ENCODE measurements around the gene PHF3.

PHF3 gene, protein sequence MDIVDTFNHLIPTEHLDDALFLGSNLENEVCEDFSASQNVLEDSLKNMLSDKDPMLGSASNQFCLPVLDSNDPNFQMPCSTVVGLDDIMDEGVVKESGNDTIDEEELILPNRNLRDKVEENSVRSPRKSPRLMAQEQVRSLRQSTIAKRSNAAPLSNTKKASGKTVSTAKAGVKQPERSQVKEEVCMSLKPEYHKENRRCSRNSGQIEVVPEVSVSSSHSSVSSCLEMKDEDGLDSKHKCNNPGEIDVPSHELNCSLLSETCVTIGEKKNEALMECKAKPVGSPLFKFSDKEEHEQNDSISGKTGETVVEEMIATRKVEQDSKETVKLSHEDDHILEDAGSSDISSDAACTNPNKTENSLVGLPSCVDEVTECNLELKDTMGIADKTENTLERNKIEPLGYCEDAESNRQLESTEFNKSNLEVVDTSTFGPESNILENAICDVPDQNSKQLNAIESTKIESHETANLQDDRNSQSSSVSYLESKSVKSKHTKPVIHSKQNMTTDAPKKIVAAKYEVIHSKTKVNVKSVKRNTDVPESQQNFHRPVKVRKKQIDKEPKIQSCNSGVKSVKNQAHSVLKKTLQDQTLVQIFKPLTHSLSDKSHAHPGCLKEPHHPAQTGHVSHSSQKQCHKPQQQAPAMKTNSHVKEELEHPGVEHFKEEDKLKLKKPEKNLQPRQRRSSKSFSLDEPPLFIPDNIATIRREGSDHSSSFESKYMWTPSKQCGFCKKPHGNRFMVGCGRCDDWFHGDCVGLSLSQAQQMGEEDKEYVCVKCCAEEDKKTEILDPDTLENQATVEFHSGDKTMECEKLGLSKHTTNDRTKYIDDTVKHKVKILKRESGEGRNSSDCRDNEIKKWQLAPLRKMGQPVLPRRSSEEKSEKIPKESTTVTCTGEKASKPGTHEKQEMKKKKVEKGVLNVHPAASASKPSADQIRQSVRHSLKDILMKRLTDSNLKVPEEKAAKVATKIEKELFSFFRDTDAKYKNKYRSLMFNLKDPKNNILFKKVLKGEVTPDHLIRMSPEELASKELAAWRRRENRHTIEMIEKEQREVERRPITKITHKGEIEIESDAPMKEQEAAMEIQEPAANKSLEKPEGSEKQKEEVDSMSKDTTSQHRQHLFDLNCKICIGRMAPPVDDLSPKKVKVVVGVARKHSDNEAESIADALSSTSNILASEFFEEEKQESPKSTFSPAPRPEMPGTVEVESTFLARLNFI (N-terminal part only)

DNA sequence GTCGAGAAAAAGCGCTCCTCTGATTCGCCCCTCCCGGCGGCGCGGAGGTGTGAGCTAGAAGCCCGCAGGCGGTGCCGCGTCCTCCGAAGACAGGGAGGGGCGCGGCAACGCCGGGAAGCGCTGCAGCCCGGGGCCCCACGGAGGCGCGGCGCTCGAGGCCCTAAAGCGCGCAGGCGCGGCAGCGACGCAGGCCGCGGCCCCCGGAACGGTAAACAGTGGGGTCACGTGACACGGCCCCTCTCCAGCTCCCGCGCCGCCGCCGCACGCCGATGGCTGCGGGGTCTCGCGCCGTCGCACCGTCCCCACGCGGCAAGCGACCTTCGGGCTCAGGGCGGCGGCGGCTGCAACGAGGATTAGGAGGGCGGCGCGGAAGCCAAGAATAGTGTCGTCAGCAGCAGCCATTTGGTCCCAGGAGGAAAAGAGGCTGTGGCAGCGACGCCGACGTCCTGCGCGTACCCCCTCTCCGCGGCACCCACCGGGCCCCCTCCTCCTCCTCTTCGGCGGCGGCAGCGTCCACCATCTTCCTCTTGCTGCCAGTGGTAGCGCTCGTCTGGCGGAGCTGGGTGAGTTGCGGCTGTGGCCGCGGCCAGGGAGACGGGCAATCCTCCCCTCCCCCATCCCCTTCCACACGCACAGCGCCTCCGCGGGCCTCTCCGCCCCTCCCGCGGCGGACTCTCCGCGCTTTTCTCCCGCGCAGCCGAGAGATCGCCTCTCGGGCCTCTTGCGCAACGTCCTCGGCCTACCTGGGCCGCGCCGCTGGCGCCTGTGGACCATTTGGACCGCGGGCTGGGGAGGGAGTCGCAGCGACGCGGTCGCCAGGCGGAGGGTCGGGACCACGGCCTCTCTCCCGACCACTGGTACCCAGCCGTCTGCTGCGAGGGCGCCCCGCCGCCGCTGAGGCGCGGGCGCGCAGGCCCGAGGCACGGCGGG lies at the start of gene PHF3:
Gene PHF3 (plus strand): TSS at position 215 of the 930 bp plus-strand sequence. CDS start 10,750 bp downstream, outside the sequence.
- DNase-seq (ENCODE audit: low read depth) = no peak

DNA sequence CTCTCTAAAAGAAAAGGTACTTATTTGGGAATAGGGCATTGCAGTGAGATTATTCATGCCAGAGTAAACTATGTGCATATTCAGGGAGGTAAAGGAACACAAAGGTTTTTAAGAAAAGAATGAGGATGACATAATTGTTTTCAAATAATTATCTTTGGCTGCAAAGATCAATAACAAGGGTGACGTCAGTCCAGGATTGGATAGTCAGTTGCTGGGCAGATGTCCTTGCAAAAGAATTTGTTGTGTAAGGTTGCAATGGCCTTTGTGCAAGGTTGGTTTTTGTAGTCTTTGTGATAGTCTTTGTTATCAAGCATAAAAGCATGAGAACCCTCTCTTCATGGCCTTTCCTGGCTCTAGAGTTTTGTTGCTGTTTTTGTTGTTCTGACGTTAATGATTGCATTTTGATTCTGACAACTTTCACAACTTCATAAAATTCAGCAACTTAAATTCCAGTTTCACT lies 45.6 kb upstream of the PHF3 start:
- no peak for DNase-seq (ENCODE audit: low read depth)

DNA sequence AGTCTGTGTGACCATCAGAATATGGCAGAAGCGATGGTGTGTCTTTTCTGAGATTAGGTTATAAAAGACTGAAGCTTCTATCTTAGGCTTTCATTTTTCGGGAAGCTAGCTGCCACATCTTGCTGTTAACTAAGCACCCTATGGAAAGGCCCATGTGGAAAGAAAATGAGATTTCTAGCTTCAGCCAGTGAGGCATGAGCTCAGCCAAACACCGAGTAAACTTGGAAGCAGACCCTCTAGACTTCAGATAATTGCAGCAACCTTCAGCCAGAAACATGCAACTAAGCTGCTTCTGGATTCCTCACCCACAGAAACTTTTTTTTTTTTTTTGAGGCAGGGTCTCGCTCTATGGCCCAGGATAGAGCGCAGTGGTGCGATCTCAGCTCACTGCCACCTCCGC lies 42.7 kb upstream of the PHF3 start:
- no peak for DNase-seq (ENCODE audit: low read depth)

DNA sequence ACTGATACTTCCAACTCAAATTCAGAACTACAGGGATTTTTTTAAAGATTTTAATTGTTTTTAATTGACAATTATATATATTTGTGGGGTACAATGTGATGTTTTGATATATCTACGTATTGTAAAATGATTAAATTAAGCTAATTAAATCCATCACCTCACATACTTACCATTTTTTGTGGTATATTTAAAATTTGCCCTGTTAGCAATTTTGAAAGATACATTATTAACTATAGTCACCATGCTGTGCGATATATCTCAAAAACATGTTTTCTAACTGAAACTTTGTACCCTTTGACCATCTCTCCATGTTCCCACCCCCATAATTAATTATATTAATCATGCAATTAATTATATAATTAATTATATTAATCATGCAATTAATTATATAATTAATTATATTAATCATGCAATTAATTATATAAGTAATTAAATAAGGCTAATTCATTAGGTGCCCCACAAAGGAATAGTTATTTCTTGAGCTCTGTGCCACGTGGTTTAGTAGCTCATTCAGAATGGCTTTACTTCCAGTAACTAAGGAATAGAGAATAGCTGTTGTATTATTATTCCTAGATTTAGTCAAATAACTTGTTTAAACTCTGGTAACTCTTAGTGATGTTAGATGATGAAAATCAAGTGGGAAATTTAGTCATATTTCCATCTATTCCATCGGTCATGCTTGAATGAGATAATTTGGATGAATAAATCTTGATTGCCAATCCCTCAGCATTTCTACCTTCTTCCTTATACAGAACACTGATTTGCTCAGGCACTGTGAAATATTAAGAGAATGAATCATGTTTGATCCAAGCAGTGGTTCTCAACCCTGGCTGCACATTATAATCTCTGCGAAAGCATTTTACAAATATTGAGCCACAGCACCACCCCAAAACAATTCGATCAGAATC lies 38.2 kb upstream of the PHF3 start:
- no peak for DNase-seq (ENCODE audit: low read depth)

DNA sequence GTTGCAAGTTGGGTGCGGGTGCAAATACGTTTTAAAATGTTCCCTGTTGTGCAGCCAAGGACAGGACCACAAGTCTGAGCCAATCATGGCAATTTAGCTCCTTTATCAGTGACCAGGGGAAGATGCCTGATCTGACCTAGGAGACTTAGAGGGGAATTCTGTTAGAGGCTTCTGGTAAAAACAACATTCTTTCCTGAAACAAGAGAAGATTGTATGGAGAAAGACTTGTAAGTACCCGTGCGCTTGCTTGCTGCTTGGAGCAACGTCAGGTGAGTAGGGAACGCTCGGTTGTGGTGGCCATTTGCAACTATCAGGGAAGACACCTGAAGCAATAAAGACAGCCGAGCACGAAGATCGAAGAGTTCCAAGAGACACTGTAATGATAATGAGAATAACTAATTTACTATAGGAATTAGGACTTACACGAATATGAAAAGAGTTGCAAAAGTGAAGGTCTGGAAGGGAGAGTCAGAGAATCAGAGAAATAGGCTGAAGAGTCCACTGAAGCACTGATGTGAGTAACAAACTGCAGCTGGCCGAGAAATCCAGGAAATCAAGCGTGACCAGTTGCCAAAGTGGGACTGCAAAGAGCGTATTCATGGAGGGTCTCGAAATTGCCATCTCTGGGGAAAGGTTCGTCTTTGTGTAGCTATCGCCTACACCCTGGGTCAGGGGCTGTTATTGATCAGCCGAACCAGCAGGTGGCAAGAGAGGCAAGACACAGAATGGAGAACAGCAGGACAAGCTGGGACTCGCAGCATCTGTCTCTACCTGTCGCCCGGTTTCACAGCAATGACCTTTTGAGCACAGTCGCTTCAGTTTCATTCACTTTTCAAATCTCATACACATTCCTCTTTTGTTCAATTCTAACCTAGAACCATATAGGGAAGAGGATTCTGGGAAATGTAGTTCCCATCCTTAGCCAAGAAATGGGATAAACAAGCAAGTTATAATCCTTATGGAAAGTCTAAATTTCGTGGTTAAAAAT lies 37.3 kb upstream of the PHF3 start:
- peak; percentile 28 for DNase-seq (ENCODE audit: low read depth)

DNA sequence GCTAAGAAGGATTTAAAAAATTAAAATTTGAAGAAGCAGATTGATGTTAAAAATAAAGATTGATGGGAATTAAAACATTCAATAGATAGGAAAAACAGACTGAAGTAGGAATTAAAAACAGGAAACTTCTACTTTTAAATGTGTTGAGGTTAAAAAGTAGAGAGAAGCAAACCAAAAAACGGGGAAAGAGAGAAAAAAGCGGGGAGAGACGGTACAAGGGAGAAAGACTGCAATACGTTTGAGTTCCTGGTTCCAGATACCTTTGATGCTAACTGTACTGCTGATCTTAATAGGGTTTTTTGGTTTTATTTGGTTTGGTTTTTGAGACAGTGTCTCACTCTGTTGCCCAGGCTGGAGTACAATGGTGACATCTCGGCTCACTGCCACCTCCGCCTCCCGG lies 36.4 kb upstream of the PHF3 start:
- no peak for DNase-seq (ENCODE audit: low read depth)

DNA sequence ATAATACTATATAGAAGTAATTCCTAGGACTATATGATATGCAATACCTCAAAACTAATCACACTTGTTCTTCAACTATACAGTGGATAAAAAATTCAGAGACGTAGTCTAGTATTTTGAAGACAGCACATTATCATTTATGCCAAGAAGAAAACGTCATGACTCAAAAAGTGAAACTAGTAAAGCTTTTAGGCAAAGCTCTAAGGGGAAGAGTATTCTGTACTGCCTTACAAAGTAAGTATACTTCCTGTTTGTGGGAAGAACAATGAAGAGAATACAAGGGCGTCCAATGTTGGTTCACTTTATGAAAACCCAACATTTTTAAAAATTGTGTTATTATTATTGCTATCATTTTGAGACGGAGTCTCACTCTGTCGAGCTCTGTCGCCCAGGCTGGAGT lies 35.5 kb upstream of the PHF3 start:
- DNase-seq (ENCODE audit: low read depth) = no peak

DNA sequence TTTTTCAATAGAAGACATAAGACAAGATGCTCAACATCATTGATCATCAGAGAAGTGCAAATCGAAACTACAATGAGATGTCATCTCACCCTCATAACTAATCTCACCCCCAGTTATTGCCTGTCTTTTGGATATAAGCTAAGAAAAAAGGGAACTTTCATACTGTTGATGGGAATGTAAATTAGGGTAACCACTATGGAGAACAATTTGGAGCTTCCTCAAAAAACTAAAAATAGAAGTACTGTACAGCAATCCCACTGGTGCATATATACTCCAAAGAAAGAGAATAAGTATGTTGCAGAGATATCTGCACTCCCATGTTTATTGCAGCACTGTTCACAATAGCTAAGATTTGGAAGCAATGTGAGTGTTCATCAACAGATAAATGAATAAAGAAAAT lies 26.4 kb upstream of the PHF3 start:
- no peak for DNase-seq (ENCODE audit: low read depth)

DNA sequence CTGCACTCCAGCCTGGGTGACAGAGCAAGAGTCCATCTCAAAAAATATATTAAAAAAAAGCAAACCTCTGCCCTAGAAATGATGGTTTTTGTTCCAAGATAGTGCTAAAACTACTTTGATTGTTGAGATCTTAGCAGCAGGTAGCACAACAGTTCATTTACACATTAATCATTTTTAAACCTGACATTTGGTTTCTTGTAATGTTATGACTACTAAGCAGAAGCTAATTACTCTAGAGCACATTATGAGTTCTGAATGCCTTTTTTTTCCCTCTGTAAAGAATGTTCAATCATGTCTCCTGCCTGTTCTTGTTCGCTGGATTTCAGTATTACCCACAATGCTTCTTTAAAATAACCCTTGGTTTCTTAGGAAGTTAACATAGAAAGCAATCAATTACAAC lies 24.7 kb upstream of the PHF3 start:
- DNase-seq (ENCODE audit: low read depth) = no peak

DNA sequence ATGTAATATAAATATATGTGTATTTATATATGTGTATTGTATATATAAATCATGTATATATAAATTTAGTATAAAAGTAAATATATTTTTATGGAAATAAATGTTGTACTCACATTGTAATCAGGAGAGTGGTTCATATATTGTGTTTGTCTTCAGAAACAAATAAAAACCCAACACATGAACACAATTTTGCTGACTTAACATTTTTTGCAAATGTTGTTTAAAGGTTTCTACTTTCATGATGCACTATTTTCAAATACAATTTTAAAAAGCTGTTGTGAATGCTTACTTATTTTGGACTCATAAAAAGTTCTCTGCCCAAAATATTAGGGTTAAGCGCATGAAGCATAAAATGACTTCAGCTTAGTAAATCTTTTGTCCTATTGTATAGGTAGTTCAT lies 24.0 kb upstream of the PHF3 start:
- no peak for DNase-seq (ENCODE audit: low read depth)

DNA sequence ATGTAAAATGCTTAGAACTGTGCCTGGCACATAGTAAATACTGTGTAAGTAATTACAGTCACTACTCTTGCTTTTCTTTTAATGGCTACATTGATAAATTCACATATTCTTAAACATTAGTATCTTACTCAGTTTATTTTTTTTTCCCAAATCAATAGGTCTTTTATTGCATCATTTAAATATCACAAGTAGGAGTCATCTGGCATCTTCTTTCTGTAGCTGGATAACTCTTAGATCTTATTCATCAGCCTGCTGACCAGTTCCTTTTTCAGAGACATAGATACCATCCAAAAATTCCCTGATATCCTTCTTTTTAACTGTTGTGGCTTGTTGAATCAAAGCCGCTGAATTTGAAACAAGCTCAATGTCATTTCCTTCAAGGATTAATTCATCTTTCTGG lies 20.0 kb upstream of the PHF3 start:
- DNase-seq (ENCODE audit: low read depth) = no peak

DNA sequence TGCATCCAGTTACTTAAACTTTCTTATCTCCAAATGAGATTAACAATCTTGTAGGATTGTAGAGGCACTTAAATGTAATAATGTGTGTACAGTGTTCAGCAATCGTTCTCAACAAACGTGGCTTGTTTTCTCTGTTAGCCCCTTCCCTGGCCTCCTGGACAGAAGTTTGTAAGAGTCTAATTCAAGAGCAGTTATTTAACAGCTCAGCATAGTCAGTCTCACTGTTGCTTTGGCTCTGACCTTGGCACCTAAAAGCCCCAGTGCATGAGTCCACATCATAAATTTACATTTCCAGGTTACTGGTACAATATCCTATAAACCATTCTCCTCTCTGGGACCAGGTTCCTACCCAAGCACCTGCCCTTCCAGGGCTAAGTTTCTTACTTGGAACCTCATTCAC lies 11.5 kb upstream of the PHF3 start:
- no peak for DNase-seq (ENCODE audit: low read depth)

DNA sequence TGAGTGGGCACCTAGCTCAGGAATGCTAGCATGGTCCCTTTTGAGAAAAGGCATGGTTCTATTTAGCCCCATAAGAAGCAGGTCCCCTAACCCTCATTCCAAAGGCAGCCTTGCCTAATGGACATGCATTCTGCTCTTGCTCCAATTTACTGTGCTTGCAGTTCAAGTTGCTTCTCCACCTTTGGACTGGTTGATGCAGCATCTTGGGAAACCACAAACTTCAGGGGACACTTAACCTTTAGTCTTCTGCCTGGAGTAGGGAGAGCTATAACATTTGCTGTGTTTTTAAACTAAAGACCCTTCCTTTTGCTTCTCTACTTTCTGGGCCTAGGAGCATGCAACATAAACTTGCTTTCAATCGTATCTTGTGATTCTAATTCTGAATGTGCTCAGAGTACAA lies 5.1 kb upstream of the PHF3 start:
- no peak for DNase-seq (ENCODE audit: low read depth)

DNA sequence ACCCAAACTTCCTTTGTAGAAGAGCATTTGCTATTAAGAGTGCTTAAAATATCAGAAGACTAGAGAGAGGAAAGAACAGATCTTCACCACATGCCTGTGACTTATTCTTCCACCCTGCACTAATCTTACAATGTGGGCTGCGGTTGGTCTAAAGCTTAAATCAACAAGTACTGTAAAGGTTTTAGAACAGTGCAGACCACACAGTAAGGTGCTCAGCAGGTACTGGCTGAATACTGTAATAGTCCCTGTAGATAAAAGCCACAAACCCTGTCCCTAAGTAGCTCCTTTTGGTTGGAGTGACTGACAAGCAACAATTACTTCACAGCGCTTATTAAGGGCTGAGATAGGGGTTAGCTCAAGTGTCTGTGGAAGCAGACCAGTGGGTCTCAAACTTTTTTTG lies 972 bp upstream of the PHF3 start:
- DNase-seq (ENCODE audit: low read depth) = no peak

DNA sequence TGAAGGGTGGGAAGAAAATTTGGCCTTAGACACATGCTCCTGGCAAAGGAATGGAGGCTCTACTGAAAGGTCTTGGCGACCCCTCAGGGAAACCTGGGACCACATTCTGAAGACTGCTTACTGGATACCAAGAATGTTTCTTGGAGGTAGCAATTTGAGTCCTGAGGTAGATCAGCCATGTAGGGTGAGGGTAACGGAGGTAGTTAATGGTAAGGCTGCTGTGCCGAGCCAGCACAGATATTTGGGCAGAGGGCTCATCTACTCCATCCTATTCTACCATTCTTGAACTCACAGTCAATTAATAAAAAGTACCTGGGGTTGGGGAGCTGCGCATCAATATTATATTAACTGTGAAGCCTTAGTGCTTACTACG lies 401 bp upstream of the PHF3 start:
- DNase-seq (ENCODE audit: low read depth) = no peak

DNA sequence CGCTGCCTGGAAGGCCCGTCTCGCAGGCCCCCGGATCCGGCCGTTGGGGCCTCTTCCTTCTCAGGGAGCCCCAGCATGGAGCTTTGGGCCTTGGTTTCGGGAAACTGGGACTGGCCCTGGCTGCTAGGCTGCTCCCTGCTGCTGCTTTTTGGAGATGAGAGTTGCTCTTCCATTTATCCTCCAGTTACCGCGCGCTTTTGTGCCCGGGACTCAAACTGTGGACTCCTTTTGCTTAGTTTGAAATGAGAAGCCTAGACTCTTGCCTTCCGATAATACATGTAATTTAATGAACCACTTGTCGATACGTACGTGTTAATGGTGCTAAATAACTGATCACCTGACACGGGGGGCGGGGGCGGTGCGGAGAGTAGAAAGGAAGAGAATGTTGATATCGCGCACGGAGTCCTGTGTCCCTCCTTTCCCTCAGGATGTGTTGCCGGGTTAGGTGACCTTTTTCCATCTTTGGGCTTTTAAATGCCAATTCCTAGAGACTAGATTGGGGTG lies 968 bp downstream of the PHF3 start:
- DNase-seq (ENCODE audit: low read depth) = no peak

DNA sequence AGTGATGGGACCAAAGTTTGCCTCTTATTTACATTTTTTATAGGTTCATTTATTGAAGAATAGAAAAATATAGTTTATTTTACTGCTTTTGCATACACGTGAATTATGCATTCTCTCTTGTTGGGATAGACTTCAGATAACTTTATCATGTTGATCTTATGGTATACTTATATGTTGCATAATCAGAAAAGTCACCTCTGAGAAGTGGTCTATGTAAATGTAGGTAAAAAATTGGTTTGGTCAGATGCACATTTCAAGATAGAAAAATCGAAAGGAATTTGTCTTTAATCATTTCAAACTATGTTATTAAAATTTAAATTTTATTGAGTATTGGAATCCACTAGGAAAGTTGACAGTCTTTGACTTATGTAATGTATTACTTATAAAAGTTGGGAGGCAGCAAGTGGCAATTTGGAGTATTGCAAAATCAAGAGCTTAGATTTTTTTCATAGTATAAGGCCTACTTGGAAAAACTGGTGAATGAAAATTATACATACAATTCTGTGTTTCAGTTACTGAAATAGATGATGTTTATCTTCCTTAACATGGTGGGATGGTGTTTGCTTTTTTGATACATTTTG lies 2.4 kb downstream of the PHF3 start:
- no peak for DNase-seq (ENCODE audit: low read depth)

DNA sequence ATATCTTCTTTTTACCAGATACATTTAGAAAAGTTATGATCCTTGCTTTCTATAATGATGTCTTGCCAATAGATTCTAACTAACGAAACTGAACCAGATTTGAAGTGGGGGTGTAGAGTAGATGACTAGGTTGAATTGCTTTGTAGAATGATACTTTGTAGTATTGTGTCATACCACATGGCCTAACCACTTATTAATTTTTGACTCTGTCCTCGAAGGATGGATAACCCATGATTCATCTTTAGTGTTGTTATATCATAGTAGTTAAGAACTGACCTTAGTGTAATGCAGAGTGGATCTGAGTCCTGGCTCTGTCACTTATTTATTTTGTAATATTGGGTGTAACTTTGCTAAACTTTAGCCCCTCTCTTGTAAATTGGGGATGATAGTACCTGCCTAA lies 4.5 kb downstream of the PHF3 start:
- peak; percentile 79 for DNase-seq (ENCODE audit: low read depth)

DNA sequence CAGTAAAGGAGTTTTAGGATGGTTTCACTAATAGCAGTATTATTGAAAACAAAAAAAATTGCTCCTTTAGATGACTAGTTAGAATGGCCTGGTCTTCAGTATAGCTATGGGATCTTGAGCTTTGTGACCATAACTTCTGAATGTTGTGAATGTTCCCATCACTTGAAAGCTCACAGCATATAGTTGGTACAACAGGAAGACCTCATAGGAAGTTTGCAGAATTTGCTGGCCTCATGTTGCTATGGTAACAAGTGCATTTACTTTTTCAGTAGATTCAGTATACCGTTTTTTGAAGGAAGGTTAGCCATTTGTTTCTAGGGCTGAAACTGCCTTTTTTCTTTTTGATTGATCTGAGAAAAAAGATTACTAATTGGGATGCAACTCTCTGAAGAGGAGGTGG lies 8.3 kb downstream of the PHF3 start:
- DNase-seq (ENCODE audit: low read depth) = no peak
